ENCODE measurements around the gene C1QTNF9.
"Not testable (repeated sequence)": the region's sequence is repeated elsewhere in the genome, so short reads cannot be mapped to it uniquely, and the experiment has no call there.

C1QTNF9 gene

DNA sequence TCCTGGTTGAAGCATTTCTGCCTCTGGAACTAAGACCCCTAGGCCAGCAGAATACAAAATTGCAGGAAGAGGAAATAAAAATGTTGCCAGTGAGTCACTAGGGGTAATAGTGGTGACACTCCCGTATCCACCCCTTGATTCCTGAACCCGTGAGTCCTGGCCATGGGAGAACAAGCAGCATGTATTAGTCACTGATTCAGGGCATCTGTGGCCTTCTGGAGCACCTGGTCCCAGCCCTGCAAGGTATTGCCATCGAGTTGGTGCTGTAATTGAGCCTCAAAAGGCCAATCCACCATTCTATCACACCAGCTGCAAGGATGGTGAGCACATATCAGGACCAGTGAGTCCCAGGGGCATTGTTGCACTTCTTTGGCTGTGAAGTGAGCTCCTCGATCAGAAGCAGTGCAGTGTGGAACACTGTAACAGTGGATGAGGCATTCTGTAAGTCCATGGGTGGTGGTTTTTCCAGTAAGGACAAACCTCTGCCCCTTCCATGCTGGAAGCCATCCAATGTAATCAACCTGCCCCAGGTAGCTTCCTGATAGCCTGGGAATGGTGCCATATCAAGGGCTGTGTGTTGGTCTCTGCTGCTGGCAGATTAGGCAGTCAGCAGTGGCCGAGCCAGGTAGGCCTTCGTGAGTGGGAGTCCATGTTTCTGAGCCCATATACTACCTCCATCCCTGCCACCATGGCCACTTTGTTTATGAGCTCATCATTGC is 39.6 kb downstream of the C1QTNF9 start:
- no peak overlapping the region for H2AFZ ChIP-seq
- H3K9me3 ChIP-seq (ENCODE audit: control insufficient read depth, low read length) = no peaks in the 10 kb centered on the region
- H3K4me1 ChIP-seq = no peaks in the 10 kb centered on the region
- H3K36me3 ChIP-seq (ENCODE audit: control insufficient read depth, insufficient read depth, low read length) = no peaks in the 10 kb centered on the region
- TF ChIP-seq, protein P1, sequence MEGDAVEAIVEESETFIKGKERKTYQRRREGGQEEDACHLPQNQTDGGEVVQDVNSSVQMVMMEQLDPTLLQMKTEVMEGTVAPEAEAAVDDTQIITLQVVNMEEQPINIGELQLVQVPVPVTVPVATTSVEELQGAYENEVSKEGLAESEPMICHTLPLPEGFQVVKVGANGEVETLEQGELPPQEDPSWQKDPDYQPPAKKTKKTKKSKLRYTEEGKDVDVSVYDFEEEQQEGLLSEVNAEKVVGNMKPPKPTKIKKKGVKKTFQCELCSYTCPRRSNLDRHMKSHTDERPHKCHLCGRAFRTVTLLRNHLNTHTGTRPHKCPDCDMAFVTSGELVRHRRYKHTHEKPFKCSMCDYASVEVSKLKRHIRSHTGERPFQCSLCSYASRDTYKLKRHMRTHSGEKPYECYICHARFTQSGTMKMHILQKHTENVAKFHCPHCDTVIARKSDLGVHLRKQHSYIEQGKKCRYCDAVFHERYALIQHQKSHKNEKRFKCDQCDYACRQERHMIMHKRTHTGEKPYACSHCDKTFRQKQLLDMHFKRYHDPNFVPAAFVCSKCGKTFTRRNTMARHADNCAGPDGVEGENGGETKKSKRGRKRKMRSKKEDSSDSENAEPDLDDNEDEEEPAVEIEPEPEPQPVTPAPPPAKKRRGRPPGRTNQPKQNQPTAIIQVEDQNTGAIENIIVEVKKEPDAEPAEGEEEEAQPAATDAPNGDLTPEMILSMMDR (IDR thresholded peaks at IDR 0.05) = no peak
- no peak overlapping the region for H3K27ac ChIP-seq
- H3K27me3 ChIP-seq (ENCODE audit: control insufficient read depth, insufficient read depth, low read length) = no peaks in the 10 kb centered on the region
- H3K79me2 ChIP-seq = no peaks in the 10 kb centered on the region
- H3K4me3 ChIP-seq (ENCODE audit: low read depth, low read length) = no peak overlapping the region
- H3K9ac ChIP-seq = no peak overlapping the region
- H3K4me2 ChIP-seq (ENCODE audit: low read length) = no peak overlapping the region

- H2AFZ ChIP-seq; H3K27me3 ChIP-seq (ENCODE audit: control insufficient read depth, insufficient read depth, low read length); H3K36me3 ChIP-seq (ENCODE audit: control insufficient read depth, insufficient read depth, low read length); H3K27ac ChIP-seq; H3K9me3 ChIP-seq (ENCODE audit: control insufficient read depth, low read length); H3K4me3 ChIP-seq (ENCODE audit: low read depth, low read length); H3K4me2 ChIP-seq (ENCODE audit: low read length); H3K4me1 ChIP-seq; H3K9ac ChIP-seq; H3K79me2 ChIP-seq: not testable (repeated sequence)
Measured at GRCh38 chr13:24349778-24350664, 40.6 kb downstream of the C1QTNF9 start.

DNA sequence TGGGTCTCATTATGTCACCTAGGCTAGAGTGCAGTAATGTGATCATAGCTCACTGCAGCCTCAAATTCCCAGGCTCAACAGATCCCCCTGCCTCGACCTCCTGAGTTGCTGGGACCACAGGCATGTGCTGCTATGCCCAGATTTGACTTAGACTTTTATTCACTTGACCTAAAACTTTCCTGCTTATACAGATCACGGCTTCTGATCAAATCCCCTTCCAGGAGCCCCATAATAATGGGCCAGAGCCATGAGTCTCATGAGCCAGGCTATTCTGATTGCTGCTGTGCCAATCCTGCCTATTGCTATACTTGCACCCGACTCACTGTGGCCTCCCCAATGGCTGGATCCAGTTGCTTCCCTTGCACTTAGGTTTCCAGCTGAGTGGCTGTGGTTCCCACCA is 42.0 kb downstream of the C1QTNF9 start:
- Histone ChIP-seq H2AFZ (no peak overlapping the region), H3K4me3 (ENCODE audit: low read depth, low read length) (no peak overlapping the region), H3K4me2 (ENCODE audit: low read length) (no peak overlapping the region), H3K9me3 (ENCODE audit: control insufficient read depth, low read length) (no peaks in the 10 kb centered on the region), H3K9ac (no peak overlapping the region), H3K36me3 (ENCODE audit: control insufficient read depth, insufficient read depth, low read length) (no peaks in the 10 kb centered on the region), H3K27ac (no peak overlapping the region), H3K4me1 (no peaks in the 10 kb centered on the region), H3K27me3 (ENCODE audit: control insufficient read depth, insufficient read depth, low read length) (no peaks in the 10 kb centered on the region), H3K79me2 (no peaks in the 10 kb centered on the region)
- TF ChIP-seq, protein P1 (IDR thresholded peaks at IDR 0.05) = no peak

DNA sequence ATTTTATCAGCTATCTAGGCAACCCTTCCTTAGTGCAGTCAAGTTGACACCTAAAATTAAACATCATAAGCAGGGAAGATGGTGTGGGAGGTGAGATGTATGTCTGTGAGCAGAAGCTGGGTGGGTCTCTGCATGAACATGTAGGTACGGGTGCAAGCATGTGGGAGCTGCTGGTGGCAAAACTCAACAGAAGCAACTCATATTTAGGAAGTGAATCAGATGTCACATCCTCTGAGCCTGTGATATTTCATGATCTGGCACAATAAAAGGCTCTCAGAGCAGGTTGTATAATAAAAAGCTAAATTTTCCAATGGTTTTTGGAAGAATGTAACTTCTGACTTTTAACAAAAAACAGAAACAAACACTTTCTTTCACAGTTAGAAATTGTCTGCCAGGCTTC is 44.4 kb downstream of the C1QTNF9 start:
- H3K4me1 ChIP-seq = no peaks in the 10 kb centered on the region
- H3K27ac ChIP-seq = no peak overlapping the region
- H3K9ac ChIP-seq = no peak overlapping the region
- no peak overlapping the region for H2AFZ ChIP-seq
- no peak overlapping the region for H3K4me3 ChIP-seq (ENCODE audit: low read depth, low read length)
- TF ChIP-seq, protein P1 (IDR thresholded peaks at IDR 0.05) = no peak
- H3K9me3 ChIP-seq (ENCODE audit: control insufficient read depth, low read length) = no peaks in the 10 kb centered on the region
- H3K27me3 ChIP-seq (ENCODE audit: control insufficient read depth, insufficient read depth, low read length) = no peaks in the 10 kb centered on the region
- no peak overlapping the region for H3K4me2 ChIP-seq (ENCODE audit: low read length)
- no peaks in the 10 kb centered on the region for H3K79me2 ChIP-seq
- H3K36me3 ChIP-seq (ENCODE audit: control insufficient read depth, insufficient read depth, low read length) = no peaks in the 10 kb centered on the region

DNA sequence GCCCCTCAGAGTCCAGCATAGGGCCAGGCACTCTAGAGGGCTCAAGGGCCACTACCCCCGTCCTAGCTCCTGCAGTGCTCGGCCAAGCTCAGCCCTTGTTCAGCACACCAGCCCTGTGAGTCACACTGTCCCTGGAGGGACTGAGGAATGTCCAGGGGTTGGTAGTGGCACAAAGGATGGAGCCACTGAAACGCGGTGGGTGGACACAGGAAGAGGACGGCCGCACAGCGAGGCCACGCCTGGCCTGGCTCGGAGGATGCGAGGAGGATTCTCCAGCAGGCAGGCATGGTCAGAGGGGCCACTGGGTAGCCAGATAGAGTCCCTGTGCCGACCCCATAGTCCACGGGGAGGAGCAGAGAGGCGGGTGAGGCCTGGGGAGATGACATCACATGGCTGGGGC is 45.7 kb downstream of the C1QTNF9 start:
- no peak overlapping the region for H2AFZ ChIP-seq
- no peak overlapping the region for H3K4me3 ChIP-seq (ENCODE audit: low read depth, low read length)
- H3K27ac ChIP-seq = no peak overlapping the region
- no peaks in the 10 kb centered on the region for H3K9me3 ChIP-seq (ENCODE audit: control insufficient read depth, low read length)
- TF ChIP-seq, protein P1 (IDR thresholded peaks at IDR 0.05) = no peak
- H3K4me2 ChIP-seq (ENCODE audit: low read length) = no peak overlapping the region
- H3K36me3 ChIP-seq (ENCODE audit: control insufficient read depth, insufficient read depth, low read length) = no peaks in the 10 kb centered on the region
- H3K9ac ChIP-seq = no peak overlapping the region
- H3K79me2 ChIP-seq = no peaks in the 10 kb centered on the region
- no peaks in the 10 kb centered on the region for H3K27me3 ChIP-seq (ENCODE audit: control insufficient read depth, insufficient read depth, low read length)
- H3K4me1 ChIP-seq = no peaks in the 10 kb centered on the region

Measured in parathyroid adenoma (tissue), 2 donors.